Ramos (cell line): Measurements from ENCODE around the gene MPV17.
"Not testable (repeated sequence)": the region's sequence is repeated elsewhere in the genome, so short reads cannot be mapped to it uniquely, and the experiment has no call there.

Source experiments
- in situ Hi-C: fragments of 300-500 bp; cut with MboI; formaldehyde crosslinking; loops from one replicate; pipeline ENCODE4 v1.14.3; 2022; ENCODE audit warnings: low sequenced_read_pairs; ENCODE audit not compliant: unreplicated experiment

MPV17 gene, protein sequence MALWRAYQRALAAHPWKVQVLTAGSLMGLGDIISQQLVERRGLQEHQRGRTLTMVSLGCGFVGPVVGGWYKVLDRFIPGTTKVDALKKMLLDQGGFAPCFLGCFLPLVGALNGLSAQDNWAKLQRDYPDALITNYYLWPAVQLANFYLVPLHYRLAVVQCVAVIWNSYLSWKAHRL

DNA sequence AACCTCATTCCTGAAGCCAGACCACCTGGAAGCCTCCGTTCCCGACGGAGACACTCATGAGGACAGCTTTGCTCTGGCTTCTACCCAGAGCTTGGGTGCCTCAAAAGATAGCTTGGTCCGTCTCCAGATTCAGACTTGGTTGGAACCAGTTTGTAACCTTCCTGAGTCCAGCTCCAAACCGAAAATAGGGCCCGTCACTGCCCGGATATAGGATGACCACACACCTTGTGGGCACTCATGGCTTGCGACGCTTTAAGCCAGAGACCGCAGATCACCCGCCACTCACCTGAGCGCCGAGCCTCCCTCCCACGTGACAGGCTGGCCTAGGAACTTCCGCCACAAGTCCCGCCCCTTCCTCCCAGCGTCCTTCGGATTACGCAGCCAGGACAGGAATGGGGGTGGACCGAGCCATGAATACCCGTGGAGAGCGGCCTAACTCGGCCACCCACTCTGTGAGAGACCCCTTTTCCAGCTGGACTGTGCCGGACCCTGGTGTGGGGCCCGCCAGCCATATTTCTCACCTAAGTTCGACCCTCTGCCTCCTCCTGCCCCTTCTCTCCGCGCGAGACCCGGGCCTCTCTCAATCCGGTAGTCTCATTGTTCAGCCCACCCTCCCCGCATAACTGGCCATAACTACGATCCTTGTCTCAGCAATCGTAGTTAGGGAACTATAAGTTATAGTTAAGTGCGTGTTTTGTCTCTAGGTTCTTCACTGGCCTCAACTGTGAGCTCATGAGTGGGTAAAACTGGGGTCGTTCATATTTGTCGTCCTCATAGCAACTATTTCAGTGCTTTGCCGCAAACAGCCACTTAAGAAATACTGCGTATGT lies at the start of gene MPV17:
Gene MPV17 (minus strand): TSS at position 332 of the 830 bp plus-strand sequence. CDS start 580 bp downstream, outside the sequence.
- in situ Hi-C loops, result no loop called here

DNA sequence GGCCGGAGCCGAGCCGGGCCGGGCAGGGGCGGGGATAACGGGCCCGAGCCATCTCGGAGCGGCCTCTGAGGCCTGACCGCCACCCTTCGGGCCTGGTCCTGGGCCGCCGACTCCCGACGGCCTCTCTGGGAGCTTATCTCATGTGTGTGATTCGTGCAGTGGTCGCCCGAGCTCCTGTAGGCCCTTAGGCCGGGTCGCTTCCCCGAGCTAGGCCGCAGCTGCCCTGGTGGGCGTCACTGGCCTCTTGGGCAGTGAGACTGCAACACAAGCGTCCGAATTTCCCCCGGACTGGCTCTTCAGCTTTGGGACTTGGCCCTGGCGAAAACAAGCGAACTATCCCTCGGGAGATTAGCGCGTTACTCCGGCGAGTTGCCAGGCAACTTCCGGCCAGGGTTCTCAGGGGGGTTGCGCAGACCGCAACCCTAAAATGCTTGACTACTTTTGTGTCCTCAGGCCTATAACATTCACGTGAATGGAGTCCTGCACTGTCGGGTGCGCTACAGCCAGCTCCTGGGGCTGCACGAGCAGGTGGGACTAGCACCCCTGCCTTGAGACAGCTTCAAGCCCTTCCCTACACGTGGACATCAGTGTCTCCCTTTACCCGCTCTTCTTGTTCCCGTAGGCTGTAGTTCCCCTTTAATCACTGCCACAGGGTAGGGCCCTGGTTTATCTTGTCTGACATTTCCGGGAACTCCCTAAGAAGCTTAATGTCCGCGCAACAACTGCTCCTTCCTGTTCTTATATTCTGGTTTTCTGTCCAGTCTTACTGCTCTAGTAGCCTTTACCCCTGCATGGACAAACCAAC lies 48.1 kb upstream of the MPV17 start:
- in situ Hi-C loops, result no loop called here

- in situ Hi-C loops, result no loop called here
Measured at GRCh38 chr2:27370026-27370815, 47.3 kb upstream of the MPV17 start, which contains the start of the genes EIF2B4 and SNX17. Gene EIF2B4, minus strand, starts transcription at chr2:27370338. Its CDS starts 24 bp downstream, at chr2:27370314. Gene SNX17, plus strand, starts transcription at chr2:27370616. Its CDS starts 128 bp downstream, at chr2:27370744.

DNA sequence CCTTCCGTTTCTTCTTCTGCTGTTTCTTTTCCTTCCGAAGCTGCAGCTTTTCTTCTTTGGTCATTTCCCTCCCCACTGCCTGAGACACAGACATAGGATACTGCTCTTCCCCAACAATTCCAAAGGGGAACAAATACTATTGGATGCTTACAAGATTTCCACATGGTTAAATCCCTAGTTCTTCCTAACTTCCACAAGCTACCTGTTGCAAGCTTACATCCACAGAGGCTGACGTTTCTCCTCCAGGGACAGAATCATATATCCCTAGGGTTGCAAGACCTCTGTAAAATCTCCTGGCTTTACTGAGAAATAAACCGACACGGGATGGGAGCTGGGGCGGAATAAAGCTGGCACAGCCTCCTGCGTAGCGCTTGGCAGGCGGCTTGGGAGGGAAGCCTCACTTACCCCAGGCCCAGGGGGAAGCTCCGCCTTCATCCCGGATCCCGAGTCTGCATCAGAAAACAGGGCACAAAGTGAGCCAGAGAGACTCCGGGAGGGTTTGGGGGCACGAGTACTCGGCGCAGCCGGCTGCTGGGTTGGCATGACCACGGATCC lies 46.7 kb upstream of the MPV17 start:
- in situ Hi-C loops, result no loop called here

- in situ Hi-C loops, result no loop called here
Measured at GRCh38 chr2:27363933-27364332, 41.0 kb upstream of the MPV17 start.

- in situ Hi-C loops, result no loop called here
Measured at GRCh38 chr2:27362678-27363420, 40.0 kb upstream of the MPV17 start.

- in situ Hi-C loops, result no loop called here
Measured at GRCh38 chr2:27356382-27357181, 33.7 kb upstream of the MPV17 start, which contains the start of gene GTF3C2. Gene GTF3C2, minus strand, starts transcription at chr2:27356764. Its CDS starts 13,210 bp downstream, at chr2:27343554.

DNA sequence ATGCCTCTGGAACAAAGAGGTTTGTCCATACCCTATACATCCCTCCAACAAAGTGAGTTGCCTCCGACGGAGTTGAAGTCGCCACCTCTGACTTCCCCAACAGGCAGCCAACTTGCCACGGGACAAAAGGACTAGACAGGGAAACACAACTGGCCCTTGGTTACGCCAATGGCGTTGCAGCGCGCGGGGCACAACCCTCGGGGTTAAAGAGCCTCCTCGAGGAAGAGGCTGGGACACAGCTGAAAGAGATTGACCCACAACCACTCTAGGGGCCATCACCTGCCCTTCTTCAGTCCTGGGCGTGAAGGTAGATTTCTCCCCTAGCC lies 33.1 kb upstream of the MPV17 start:
- in situ Hi-C loops, result no loop called here

GRCh38 chr2:27354597-27354927 lies 31.7 kb upstream of the MPV17 start:
- in situ Hi-C loops, result no loop called here

- in situ Hi-C loops, result no loop called here
Measured at GRCh38 chr2:27353762-27354596, 31.1 kb upstream of the MPV17 start.

DNA sequence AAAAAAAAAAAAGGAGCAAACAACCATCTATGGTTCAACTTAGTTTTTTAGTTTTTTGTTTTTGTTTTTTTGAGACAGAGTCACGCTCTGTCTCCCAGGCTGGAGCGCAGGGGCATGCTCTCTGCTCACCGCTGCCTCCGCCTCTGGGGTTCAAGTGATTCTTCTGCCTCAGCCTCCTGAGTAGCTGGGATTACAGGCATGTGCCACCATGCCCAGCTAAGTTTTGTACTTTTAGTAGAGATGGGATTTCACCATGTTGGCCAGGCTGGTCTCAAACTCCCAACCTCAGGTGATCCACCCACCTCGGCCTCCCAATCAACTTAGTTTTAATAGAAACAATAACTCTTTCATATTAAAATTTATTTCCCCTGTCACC lies 30.5 kb upstream of the MPV17 start:
- in situ Hi-C loops, result not testable (repeated sequence)

GRCh38 chr2:27351802-27352598 lies 29.1 kb upstream of the MPV17 start:
- in situ Hi-C loops, result no loop called here

GRCh38 chr2:27350106-27350693 lies 27.3 kb upstream of the MPV17 start:
- in situ Hi-C loops, result no loop called here

GRCh38 chr2:27347641-27348040 lies 24.7 kb upstream of the MPV17 start:
- in situ Hi-C loops, result no loop called here

DNA sequence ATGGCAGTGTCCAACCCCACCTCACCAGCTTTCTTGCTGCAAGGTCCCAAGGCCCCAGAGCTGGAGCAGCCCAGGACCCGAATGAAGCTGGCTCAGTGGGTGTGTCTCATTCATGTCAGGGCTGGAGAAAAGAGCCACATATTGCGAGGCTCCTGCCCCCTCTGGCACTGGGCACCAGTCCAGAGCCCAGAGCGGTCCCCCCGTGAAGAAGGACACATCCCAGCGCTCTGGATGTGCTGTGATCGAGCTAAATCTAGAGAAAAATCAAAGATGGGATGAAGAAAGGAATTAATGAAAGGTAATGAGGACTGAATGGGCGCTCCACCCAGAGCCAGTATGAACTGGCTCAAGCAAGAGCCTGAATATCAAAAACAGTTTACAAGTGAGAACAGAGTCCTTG lies 13.3 kb upstream of the MPV17 start:
- in situ Hi-C loops, result no loop called here

DNA sequence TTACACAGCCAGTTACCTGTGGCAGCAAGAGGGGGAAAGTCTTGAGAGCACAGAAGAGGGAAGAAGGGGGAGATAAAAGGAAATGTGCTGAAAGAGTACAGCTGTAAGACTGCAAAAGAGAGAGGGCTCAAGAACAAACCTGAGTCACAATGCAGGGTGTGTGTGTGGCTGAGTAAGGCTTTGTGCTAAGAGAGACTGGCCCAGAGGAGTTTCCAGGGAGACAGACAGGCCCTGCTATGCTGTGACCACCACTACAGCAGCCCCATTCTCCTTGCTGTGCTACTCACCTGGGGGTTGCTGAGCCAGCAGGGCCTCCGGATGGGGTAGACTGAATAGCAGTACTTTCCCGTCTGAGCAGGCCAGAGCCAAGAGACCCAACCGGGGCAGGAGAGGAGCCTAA lies 12.4 kb upstream of the MPV17 start:
- in situ Hi-C loops, result no loop called here
